OCI-LY7 (cell line): ENCODE measurements around the gene MAPK8IP3. TPM values are rescaled to one million over a fixed set of nuclear protein-coding genes. Genes with fewer than 3 reads are reported as not detected.

ENCODE experiments used
- BruUV-seq: library from RNA; stranded (reverse); fragments of 400-500 nt; replicated peaks from 2 replicates; lab custom pipeline; 2021; lab: Mats Ljungman, UMichigan
- CTCF ChIA-PET: fragments of 300-600 bp; sonication (Branson Sonifier 250); formaldehyde crosslinking; loops from one replicate; lab custom pipeline; 2022; ENCODE audit warnings: antibody characterized with exemption; ENCODE audit not compliant: unreplicated experiment; lab: Charles Lee
- POLR2A ChIA-PET: fragments of 300-600 bp; sonication (Branson Sonifier 250); formaldehyde crosslinking; loops from one replicate; lab custom pipeline; 2022; ENCODE audit warnings: antibody characterized with exemption; lab: Charles Lee
- DNase-seq: peaks from one replicate; pipeline ENCODE4 v3.0.0-alpha.2; 2015; ENCODE audit warnings: low spot score
- H2AFZ ChIP-seq: fragments of 200-600 bp; sonication (generic), shearing (Covaris generic); 2 replicates; pipeline ENCODE4 v1.6.1; 2014; ENCODE audit warnings: mild to moderate bottlenecking, antibody characterized with exemption, low read length, moderate library complexity
- H3K27ac ChIP-seq: fragments of 200-600 bp; sonication (generic); 2 replicates; pipeline ENCODE4 v1.5.1; 2014; ENCODE audit warnings: mixed run types, low read depth, mild to moderate bottlenecking, moderate library complexity, low read length, inconsistent platforms; ENCODE audit not compliant: poor library complexity, severe bottlenecking
- H3K36me3 ChIP-seq: fragments of 200-600 bp; sonication (generic); 2 replicates; pipeline ENCODE4 v1.6.1; 2014; ENCODE audit warnings: mild to moderate bottlenecking, antibody characterized with exemption, low read length, moderate library complexity, mixed read lengths; ENCODE audit not compliant: insufficient read depth
- H3K4me1 ChIP-seq: fragments of 200-600 bp; sonication (generic); 2 replicates; pipeline ENCODE4 v1.5.1; 2014; ENCODE audit warnings: mild to moderate bottlenecking, low read length; ENCODE audit not compliant: insufficient read depth, poor library complexity, severe bottlenecking
- H3K4me2 ChIP-seq: fragments of 200-600 bp; sonication (generic); 2 replicates; pipeline ENCODE4 v1.6.1; 2014; ENCODE audit warnings: mild to moderate bottlenecking, low read length
- H3K4me3 ChIP-seq: fragments of 200-600 bp; sonication (generic); 2 replicates; pipeline ENCODE4 v1.5.1; 2014; ENCODE audit warnings: mild to moderate bottlenecking, low read depth, low read length; ENCODE audit not compliant: poor library complexity, severe bottlenecking
- H3K79me2 ChIP-seq: fragments of 200-600 bp; sonication (generic); 2 replicates; pipeline ENCODE4 v1.6.1; 2016; ENCODE audit warnings: low read depth, mild to moderate bottlenecking, low read length, moderate library complexity, mixed read lengths; ENCODE audit not compliant: insufficient read depth
- H3K9me2 ChIP-seq: fragments of 200-600 bp; sonication (generic); 2 replicates; pipeline ENCODE4 v1.6.1; 2016; ENCODE audit warnings: mild to moderate bottlenecking, low read length, mixed read lengths; ENCODE audit not compliant: insufficient read depth
- H3K9me3 ChIP-seq: fragments of 200-600 bp; sonication (generic); 2 replicates; pipeline ENCODE4 v1.6.1; 2014; ENCODE audit warnings: mild to moderate bottlenecking, mixed run types, low read length, mixed read lengths
- H4K20me1 ChIP-seq: fragments of 200-600 bp; sonication (generic); 2 replicates; pipeline ENCODE4 v1.6.1; 2014; ENCODE audit warnings: mild to moderate bottlenecking, antibody characterized with exemption, low read length, moderate library complexity, mixed read lengths; ENCODE audit not compliant: insufficient read depth
- EZH2phosphoT487 ChIP-seq: fragments of 200-600 bp; sonication (generic); IDR thresholded peaks from 2 replicates; pipeline ENCODE4 v1.6.1; 2018; ENCODE audit warnings: low read depth, borderline replicate concordance, mild to moderate bottlenecking, mixed run types, antibody characterized with exemption, low read length, moderate library complexity, mixed read lengths
- intact Hi-C: fragments of 100-400 bp; cut with micrococcal nuclease; formaldehyde crosslinking; loops from one replicate; pipeline ENCODE4 v1.10.0; 2022; ENCODE audit not compliant: unreplicated experiment
- total RNA-seq, 2 experiments: library from RNA; depleted of rRNA in 1 of 2; stranded (reverse); fragments of >200 nt in 1 of 2; shearing (Covaris generic) in 1 of 2; gene quantifications; 2 replicates each; pipeline ENCODE4 v1.2.3, GENCODE V29; 2014 to 2022
- TF ChIP-seq, protein P1 (sequence below): fragments of 200-600 bp; sonication (generic); conservative IDR thresholded peaks from 2 replicates; pipeline ENCODE4 v1.5.1; 2014; ENCODE audit warnings: mild to moderate bottlenecking, antibody characterized with exemption, low read length, moderate library complexity, mixed read lengths

Gene MAPK8IP3
- total RNA-seq, 2 experiments from 2014 or later, result 114 to 130 TPM

DNA sequence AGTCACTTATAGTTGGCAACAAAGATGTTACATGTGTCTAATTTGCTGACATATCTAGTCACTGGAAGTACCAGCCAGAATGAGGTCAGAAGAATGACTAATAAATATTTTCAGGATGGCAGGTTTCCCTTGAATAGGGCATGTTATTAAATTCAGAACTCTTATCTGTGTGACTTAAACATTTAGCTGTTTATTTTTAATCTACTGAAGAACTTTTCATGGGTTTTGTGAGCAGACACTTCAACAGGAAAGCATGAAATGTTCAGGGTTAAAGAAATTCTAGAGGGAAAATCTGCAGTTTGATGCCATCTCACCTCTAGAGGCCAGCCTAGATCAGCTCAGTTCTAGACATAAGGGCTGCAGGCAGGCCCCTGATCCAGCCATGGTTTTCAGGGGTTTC lies 14.7 kb upstream of the MAPK8IP3 start:
- Histone ChIP-seq H3K36me3 (peaks cover 98% of the 10 kb centered on the region), H3K27ac (no peak overlapping the region), H3K9me3 (no peaks in the 10 kb centered on the region), H3K4me1 (no peaks in the 10 kb centered on the region), H4K20me1 (peaks cover 8% of the 10 kb centered on the region; the same call in 1 of the 2 replicates), H3K79me2 (peaks cover 34% of the 10 kb centered on the region; the same call in 1 of the 2 replicates), H3K4me2 (no peak overlapping the region), H2AFZ (no peak overlapping the region), H3K4me3 (no peak overlapping the region), H3K9me2 (no peaks in the 10 kb centered on the region)
- intact Hi-C loops, result no loop called here
- TF ChIP-seq, protein P1, sequence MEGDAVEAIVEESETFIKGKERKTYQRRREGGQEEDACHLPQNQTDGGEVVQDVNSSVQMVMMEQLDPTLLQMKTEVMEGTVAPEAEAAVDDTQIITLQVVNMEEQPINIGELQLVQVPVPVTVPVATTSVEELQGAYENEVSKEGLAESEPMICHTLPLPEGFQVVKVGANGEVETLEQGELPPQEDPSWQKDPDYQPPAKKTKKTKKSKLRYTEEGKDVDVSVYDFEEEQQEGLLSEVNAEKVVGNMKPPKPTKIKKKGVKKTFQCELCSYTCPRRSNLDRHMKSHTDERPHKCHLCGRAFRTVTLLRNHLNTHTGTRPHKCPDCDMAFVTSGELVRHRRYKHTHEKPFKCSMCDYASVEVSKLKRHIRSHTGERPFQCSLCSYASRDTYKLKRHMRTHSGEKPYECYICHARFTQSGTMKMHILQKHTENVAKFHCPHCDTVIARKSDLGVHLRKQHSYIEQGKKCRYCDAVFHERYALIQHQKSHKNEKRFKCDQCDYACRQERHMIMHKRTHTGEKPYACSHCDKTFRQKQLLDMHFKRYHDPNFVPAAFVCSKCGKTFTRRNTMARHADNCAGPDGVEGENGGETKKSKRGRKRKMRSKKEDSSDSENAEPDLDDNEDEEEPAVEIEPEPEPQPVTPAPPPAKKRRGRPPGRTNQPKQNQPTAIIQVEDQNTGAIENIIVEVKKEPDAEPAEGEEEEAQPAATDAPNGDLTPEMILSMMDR, result 0 out of 2 replicates have a peak, but pooled peaks have one; percentile 28
- TF ChIP-seq EZH2phosphoT487, result no peak
- BruUV-seq, result no TSS peak
- ChIA-PET CTCF (no interaction called here), POLR2A (no interaction called here)
- DNase-seq, result no peak

DNA sequence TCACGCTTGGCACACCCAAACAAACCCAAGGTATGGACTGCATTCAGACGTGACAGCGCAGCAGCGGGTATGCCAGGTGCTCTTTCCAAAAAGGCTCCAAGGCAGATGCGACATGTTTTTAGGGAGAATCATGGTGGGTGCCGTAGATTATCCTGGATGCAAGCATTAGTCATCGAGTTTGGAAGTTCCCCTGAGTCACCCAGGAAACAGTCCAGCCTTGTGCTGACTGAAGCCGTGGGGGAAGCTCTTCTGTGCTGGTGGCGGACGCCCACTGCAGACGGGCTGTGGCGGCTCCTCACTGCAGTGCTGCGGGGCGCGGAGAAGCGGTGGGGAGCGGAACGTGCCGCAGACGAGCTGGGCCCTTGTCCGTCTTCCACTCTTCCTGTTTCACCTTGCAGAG lies 14.0 kb upstream of the MAPK8IP3 start:
- Histone ChIP-seq H3K4me1 (no peaks in the 10 kb centered on the region), H3K79me2 (peaks cover 34% of the 10 kb centered on the region; the same call in 1 of the 2 replicates), H3K9me2 (no peaks in the 10 kb centered on the region), H4K20me1 (peaks cover 8% of the 10 kb centered on the region; the same call in 1 of the 2 replicates), H3K4me3 (no peak overlapping the region), H3K36me3 (peaks cover 99% of the 10 kb centered on the region), H3K9me3 (no peaks in the 10 kb centered on the region), H3K27ac (no peak overlapping the region), H3K4me2 (no peak overlapping the region), H2AFZ (no peak overlapping the region)
- BruUV-seq, result no TSS peak
- intact Hi-C loops, result no loop called here
- ChIA-PET CTCF (interaction anchor here (0.5 kb wide), 1 partner anchor 1477 kb away, joined by 3 read pairs; no protein-coding TSS in a partner anchor), POLR2A (no interaction called here)
- DNase-seq, result no peak
- TF ChIP-seq, protein P1, result no peak
- no peak for TF ChIP-seq EZH2phosphoT487

DNA sequence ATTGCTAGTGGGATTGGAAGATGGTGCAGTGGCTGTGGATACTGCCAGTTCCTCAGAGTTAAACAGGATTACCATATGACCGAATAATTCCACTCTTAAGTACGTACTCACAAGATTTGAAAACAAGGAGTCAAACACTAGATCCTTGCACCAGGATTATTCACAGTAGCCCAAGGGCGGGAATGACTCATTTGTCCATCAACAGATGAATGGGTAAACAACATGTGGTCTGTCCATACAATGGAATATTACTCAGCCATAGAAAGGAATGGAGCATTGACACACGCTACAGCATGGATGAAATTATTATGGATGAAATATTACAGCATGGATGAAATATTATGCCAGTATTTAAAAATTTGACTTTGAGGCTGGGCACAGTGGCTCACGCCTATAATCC lies 9.1 kb upstream of the MAPK8IP3 start:
- Histone ChIP-seq H3K4me1 (no peaks in the 10 kb centered on the region), H3K4me2 (no peak overlapping the region), H4K20me1 (no peaks in the 10 kb centered on the region), H3K4me3 (no peak overlapping the region), H3K27ac (no peak overlapping the region), H3K79me2 (peaks cover 4% of the 10 kb centered on the region; the same call in 1 of the 2 replicates), H2AFZ (no peak overlapping the region), H3K9me3 (no peaks in the 10 kb centered on the region), H3K36me3 (peaks cover 100% of the 10 kb centered on the region), H3K9me2 (no peaks in the 10 kb centered on the region)
- intact Hi-C loops, result no loop called here
- no TSS peak for BruUV-seq
- TF ChIP-seq, protein P1, result no peak
- no peak for TF ChIP-seq EZH2phosphoT487
- no peak for DNase-seq
- ChIA-PET POLR2A (no interaction called here), CTCF (no interaction called here)
